HG02623 (cell line): ENCODE measurements around the gene GDF11.
A peak's percentile ranks its signal among the peaks of the same experiment; 100 is the strongest.

Experiments
- ATAC-seq: cut with Tn5 transposase; IDR thresholded peaks from one replicate; pipeline ENCODE4 v1.9.1; 2021; ENCODE audit warnings: moderate library complexity; ENCODE audit not compliant: unreplicated experiment

The GDF11 gene

DNA sequence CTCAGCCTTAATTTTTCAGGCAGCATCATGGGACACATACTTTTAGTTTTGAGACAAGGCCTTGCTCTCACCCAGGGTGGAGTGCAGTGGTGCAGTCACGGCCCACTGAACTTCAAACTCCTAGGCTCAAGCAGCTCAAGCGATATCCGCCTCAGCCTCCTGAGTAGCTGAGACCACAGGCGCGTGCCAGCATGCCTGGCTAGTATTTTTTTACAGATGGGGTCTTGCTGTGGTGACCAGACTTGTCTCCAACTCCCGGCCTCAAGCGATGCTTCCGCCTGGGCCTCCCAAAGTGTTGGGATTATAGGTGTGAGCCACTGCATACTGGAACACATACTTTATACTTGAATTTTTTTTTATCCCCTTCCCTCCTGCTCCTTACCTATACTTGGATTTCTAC is 20.0 kb upstream of the GDF11 start:
- no peak for ATAC-seq

- ATAC-seq = no peak
These were observed 19.3 kb upstream of the GDF11 start for GRCh38 chr12:55723516-55724225.

DNA sequence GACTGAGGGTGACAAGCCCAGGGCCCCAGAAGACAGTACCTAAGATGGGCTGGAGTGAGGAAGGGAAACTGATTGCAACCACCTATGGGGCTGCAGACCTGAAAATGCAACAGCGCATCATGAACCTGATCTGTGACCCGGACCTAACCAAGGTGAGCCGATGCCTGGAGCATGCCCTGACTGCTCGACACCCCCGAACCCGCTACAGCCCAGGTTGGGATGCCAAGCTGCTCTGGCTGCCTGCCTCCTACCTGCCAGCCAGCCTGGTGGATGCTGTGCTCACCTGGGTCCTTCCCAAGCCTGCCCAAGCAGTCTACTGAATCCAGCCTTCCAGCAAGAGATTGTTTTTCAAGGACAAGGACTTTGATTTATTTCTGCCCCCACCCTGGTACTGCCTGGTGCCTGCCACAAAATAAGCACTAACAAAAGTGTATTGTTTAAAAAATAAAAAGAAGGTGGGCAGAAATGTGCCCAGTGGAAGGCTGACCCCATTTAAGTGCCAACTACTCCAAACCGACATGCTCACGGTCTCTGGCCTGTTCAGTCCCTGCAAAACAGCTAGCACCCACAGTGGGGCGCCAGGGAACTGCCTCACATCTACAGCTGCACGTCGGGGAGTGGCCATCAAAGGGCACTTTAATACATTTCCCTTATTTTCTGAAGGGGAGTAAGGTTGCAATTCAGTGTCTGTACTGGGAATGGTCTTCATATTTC is 18.5 kb upstream of the GDF11 start:
- ATAC-seq = no peak

DNA sequence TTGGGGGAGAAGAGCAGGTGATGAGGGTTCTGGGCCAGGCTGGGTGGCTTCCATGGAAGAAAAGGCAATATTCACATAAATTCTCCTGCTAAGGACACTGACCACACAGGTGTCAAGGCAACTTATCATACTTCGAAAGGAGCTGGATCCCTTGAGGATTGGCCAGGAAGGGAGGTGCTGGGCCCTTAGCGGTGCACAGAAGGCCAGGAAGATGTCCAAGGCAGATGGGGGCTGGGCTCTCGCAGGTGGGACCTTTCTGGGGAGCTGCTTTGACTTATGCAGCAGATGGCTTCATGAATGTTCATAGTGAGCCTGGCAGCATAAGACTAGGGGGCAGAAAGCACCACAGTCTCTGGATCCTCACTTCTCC is 18.0 kb upstream of the GDF11 start:
- no peak for ATAC-seq

DNA sequence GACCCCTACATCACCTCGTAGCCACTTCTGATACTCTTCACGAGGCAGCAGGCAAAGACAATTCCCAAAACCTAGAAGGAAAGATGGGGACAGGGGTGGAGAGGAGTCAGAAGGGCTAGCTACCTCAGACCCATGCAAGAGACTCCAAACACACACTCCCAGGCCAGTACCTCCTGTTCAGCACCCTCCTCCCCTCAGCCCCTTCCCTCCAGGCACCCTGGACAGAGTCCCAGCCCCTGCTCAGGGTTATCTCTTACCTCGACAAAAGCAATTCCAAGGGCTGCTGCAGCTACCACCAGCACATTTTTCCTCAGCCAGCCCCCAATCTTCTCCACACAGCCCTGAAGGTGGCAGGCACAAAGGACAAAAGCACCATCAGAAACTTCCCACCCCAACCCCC is 17.4 kb upstream of the GDF11 start:
- ATAC-seq = no peak

DNA sequence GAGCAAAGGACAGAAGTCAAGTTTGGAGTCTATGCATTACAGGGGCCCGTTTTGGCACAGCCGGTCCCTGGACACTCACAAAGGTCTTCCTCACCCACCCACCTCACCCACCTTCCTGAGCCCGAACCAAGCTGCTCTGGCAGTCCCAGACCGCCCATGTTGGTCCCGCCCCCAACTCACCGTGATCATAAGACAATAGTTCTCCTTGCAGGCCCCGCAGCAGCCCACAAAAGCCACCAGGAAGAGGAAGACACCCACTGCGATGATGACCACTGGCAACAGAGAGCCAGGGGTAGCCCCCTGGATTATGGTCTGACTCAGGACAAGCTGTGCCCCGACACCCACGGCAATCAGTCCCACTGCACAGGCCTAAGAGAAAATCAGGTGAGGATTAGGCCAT is 16.0 kb upstream of the GDF11 start:
- no peak for ATAC-seq

DNA sequence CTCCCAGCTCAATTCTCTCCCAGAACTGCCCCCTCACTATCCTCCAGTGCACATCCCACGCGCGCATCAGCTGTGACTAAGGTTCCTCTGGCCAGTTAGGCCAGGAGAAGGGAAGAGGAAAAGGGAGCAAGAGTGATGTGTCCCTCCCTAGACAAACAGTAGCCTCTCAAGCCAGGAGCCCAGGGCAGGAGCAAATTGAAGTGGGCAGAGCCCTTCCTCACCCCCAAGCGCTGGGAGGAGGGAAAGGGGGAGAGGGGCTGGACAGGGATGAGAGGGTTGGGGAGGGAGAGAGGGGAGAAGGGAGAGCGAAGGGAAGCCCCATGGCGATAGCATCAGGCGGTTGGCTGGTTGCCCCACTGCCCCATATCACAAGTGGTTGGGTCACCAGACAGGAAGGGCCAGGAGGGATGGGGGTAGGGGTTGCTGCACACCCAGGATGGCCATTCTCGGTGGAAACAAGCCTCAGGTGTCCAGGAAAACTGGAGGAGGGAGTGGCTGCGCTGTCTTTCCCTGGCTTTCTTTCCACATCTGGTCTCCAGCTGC is 15.2 kb upstream of the GDF11 start:
- ATAC-seq = no peak

DNA sequence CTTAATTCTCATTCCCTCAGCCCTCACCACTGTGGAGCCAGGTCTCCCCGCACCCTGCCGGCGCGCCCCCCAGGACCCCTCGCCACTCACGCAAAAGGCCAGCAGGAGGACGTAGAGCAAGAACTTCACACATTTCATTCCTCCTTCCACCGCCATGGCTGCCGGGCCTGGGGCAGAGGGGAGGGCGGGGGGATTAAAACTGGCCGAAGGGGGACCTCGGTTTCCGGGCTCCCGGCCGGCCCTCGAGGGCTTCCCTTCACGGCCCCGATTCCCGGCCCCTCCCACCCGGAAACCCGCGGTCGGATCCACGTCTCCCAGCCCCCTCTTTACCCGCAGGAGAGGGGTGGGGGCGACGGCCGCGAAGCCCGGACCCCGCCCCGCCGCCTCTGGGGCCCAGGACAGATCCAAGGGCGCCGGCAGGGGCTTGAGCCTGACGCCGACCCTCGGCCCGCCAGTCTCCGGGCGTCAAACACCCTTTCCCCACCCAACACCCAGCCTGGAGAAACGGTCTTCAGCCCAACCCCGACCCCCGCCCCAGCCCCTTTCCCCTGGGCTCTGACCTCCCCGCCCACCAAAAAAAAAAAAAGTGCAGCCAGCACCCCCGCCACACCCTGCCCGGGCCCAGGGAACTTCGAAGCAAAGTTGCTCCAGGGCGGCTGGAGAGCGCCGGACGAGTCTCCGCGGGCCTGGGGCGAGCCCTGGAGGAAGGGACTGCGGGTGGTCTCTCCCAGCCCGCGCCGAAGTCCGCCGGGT is 14.6 kb upstream of the GDF11 start:
- ATAC-seq = peak; percentile 4

DNA sequence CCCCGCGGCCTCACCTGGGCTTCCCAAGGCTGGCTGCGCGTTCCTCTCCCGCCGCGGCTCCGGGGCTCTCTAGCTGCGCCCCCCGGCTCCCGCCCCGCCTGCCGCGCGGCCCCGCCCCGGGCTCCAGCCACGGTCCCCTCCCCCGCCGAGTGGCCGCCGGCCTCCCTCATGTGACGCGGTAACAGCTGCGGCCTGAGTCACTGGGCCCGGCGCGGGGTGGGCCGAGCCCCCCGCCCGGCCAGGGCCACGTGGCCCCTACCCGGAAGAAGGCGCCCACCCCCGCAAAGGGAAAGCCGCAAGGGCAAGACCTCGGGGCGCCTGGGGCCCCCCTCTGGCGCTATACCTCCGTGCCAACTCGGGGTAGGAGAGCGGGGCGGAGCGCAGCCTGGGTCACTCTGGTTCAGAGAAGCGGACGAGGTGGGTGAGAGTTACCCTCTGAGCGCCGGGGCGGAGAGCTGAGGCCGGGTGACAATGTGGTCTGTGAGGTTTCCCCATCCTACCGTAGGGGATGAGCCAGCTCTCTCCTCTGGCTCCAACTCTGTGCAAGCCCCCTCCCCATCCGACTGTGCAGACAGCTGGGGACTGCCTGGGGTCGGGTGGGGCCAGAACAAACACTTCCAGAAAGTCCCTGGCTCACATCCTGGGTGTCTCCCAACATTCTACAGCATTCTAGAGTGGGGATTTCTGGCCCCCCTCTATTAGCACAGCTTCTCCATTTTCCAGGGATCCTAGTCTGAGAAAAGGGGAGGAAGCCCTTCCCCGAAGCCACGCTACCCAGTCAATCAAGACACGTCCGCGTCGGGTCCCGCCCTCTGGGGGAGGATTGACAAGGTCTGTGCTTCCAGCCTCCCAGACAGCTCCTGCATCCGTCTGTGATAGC is 13.7 kb upstream of the GDF11 start, which contains the start of gene CD63:
Gene CD63 (minus strand): TSS at position 71 of the 880 bp plus-strand sequence. CDS start 668 bp downstream, outside the sequence.
- peak; percentile 62 for ATAC-seq

DNA sequence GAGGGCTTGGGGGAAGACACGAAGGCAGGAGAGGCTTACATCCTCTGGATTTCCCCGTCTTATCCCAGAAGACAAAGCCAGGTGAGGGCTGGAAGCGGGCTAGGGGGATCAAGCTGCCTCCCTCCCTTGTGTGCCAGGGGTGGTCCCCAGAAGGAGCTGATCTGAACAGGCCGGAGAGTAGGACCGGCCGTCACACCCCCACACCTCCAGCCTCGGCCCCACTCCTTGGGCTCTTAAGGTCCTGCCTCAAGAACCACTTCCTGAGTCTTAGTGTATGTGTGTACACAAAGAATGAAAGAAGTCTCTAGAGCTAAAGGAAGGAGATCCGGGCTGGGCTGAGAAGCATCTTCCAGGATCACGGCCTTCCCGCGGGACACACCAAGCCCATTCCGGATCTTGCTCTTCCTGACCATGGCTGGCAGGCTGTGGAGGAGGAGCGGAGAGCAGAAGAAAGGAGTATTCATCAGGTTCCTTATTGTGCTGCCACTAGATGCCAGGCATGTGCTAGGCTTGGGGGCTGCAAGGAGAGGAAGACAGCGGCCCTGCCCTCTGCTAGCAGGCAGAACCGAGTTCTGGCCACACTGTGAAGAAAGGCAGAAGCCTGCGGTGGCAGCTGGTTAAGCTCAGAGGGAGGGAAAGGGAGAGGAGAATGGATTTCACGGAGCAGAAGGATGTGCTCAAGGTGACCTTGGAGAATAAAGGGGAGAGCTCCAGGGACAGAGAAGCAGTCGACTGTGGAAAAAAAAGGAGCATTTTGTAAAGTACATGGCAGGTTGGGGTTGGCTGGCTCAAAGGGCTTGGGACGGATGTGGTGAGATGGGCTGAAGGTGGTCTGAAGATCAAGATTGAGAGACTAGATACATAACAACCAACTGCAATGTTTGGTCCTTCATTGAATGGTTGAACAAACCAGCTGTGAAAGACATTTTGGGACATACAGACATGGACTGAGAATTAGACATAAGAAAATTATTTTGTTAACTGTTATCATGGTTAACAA is 12.8 kb upstream of the GDF11 start:
- ATAC-seq = peak; percentile 33

DNA sequence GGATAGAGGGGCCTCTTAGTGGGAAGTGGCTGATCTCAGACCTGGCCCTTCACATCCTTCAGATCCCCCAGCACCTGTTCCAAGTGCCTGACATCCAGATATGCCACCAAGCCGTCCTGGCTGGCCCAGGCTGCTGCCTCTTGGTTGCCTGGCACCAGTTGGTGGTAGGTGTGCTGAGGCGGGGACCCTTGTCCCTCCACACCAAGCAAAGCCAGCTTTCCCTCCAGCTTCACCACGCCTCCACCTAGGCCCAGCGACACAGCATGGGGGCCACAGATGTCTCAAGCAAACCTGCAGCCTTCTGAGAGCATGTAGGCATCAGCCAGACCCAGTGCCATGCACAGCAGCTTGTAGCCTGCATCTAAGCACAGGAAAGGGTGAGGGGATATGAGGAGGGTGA is 10.6 kb upstream of the GDF11 start:
- no peak for ATAC-seq

- no peak for ATAC-seq
These were observed 9.8 kb upstream of the GDF11 start for GRCh38 chr12:55733021-55733555.

GRCh38 chr12:55733858-55734257 is 9.1 kb upstream of the GDF11 start:
- no peak for ATAC-seq

DNA sequence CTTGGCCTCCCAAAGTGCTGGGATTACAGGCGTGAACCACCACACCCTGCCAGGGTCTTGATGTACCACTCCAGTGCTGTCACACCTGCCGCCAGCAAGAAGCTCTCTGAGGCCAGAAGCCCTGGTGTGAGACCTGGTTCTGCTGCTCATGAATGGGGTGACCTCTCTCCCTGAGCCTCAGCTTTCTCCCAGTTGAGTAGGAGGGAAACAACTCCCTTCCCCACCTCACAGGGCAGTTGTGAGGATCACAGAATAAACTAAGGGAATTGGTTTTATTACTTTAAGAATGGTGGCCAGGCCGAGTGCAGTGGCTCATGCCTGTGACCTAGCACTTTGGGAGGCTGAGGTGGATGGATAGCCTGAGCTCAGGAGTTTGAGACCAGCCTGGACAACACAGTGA is 8.3 kb upstream of the GDF11 start:
- no peak for ATAC-seq

DNA sequence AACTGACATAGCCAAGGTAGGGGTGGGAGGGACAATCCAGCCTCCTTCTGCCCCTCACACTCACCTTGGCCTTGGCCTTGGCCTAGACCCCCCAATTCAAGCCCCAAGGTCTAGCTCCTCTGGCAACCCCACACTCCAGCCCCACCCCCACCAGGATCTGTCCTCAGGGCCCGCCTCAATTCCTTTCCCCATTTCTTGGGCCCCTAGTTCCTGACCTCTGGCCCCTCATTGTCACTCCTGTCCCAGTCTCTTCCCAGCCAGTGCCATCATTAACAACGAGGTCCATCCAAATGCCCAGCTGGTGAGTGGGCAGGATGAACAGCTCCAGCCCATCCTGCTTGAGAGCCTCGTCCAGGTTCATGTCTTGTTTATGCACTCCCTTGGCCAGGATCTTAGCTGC is 6.8 kb upstream of the GDF11 start:
- no peak for ATAC-seq

GRCh38 chr12:55736780-55737580 is 5.9 kb upstream of the GDF11 start:
- peak; percentile 27 for ATAC-seq

DNA sequence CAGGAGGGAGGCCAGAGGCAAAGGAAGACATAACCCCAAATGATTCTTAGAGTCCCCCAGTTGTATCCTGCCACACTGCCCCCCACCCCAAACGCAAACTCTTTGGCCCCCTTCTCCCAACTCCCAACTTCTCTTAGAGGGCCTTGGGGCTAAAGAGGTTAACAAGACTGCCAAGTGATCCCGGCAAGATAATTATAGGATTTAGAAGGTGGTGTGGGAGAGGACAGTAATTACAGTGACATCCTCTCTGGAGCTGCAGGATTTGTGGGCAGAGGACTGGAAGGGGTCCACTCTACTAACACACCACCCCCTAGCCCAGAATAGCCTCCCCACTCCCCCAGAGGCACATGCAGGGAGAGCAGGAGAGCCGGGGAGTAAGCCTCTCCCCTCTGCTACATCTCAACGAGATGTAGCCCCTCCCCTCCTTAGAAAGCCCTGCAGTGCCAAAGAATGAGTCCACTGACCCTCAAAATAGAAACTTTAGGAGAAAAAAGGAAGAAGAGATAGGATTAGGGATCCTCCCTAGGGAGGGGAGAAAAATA is 5.3 kb upstream of the GDF11 start:
- no peak for ATAC-seq
